ENCODE results near the gene CASP2. TPM values are rescaled to one million over a fixed set of nuclear protein-coding genes. Genes with fewer than 3 reads are reported as not detected.
A peak's percentile ranks its signal among the peaks of the same experiment; 100 is the strongest.

CASP2 gene
- total RNA-seq, 1 donor from 2014 or later: 68.9 TPM

- peaks cover 54% of the 10 kb centered on the region for H3K36me3 Mint-ChIP-seq (ENCODE audit: insufficient read depth)
- H3K4me3 Mint-ChIP-seq (ENCODE audit: low read depth): no peak overlapping the region
- TF ChIP-seq CTCF (IDR thresholded peaks at IDR 0.05; ENCODE audit: unreplicated experiment): no peak
- DNase-seq (ENCODE audit: low spot score, unreplicated experiment): no peak
- H3K27me3 Mint-ChIP-seq: no peaks in the 10 kb centered on the region
- H3K4me1 Mint-ChIP-seq (ENCODE audit: low read depth): peaks cover 5% of the 10 kb centered on the region
- no peak overlapping the region for H3K27ac Mint-ChIP-seq
- H3K9me3 Mint-ChIP-seq (ENCODE audit: low read depth): no peaks in the 10 kb centered on the region
Measured at GRCh38 chr7:143300959-143301935, 13.1 kb downstream of the CASP2 start.

- Mint-ChIP-seq H3K9me3 (ENCODE audit: low read depth) (no peaks in the 10 kb centered on the region), H3K4me1 (ENCODE audit: low read depth) (peaks cover 5% of the 10 kb centered on the region), H3K36me3 (ENCODE audit: insufficient read depth) (peaks cover 65% of the 10 kb centered on the region), H3K27me3 (no peaks in the 10 kb centered on the region), H3K4me3 (ENCODE audit: low read depth) (no peak overlapping the region), H3K27ac (no peak overlapping the region)
- DNase-seq (ENCODE audit: low spot score, unreplicated experiment): no peak
- TF ChIP-seq CTCF (IDR thresholded peaks at IDR 0.05; ENCODE audit: unreplicated experiment): no peak
Measured at GRCh38 chr7:143303733-143304132, 15.6 kb downstream of the CASP2 start.

- H3K4me3 Mint-ChIP-seq (ENCODE audit: low read depth): no peak overlapping the region
- DNase-seq (ENCODE audit: low spot score, unreplicated experiment): no peak
- no peaks in the 10 kb centered on the region for H3K27me3 Mint-ChIP-seq
- TF ChIP-seq CTCF (IDR thresholded peaks at IDR 0.05; ENCODE audit: unreplicated experiment): no peak
- H3K36me3 Mint-ChIP-seq (ENCODE audit: insufficient read depth): peaks cover 65% of the 10 kb centered on the region
- no peaks in the 10 kb centered on the region for H3K9me3 Mint-ChIP-seq (ENCODE audit: low read depth)
- peaks cover 5% of the 10 kb centered on the region for H3K4me1 Mint-ChIP-seq (ENCODE audit: low read depth)
- H3K27ac Mint-ChIP-seq: no peak overlapping the region
Measured at GRCh38 chr7:143304938-143305337, 16.8 kb downstream of the CASP2 start.

GRCh38 chr7:143305423-143306070 lies 17.4 kb downstream of the CASP2 start:
- H3K4me3 Mint-ChIP-seq (ENCODE audit: low read depth): no peak overlapping the region
- H3K36me3 Mint-ChIP-seq (ENCODE audit: insufficient read depth): peaks cover 60% of the 10 kb centered on the region
- no peaks in the 10 kb centered on the region for H3K27me3 Mint-ChIP-seq
- peaks cover 5% of the 10 kb centered on the region for H3K4me1 Mint-ChIP-seq (ENCODE audit: low read depth)
- no peaks in the 10 kb centered on the region for H3K9me3 Mint-ChIP-seq (ENCODE audit: low read depth)
- DNase-seq (ENCODE audit: low spot score, unreplicated experiment): peak; percentile 51
- TF ChIP-seq CTCF (IDR thresholded peaks at IDR 0.05; ENCODE audit: unreplicated experiment): peak; percentile 71
- no peak overlapping the region for H3K27ac Mint-ChIP-seq

GRCh38 chr7:143308632-143309031 lies 20.5 kb downstream of the CASP2 start:
- Mint-ChIP-seq H3K27ac (no peak overlapping the region), H3K27me3 (no peaks in the 10 kb centered on the region), H3K36me3 (ENCODE audit: insufficient read depth) (peaks cover 51% of the 10 kb centered on the region), H3K4me1 (ENCODE audit: low read depth) (no peaks in the 10 kb centered on the region), H3K4me3 (ENCODE audit: low read depth) (no peak overlapping the region), H3K9me3 (ENCODE audit: low read depth) (no peaks in the 10 kb centered on the region)
- TF ChIP-seq CTCF (IDR thresholded peaks at IDR 0.05; ENCODE audit: unreplicated experiment): no peak
- no peak for DNase-seq (ENCODE audit: low spot score, unreplicated experiment)

All from progenitor cell of endocrine pancreas (in vitro differentiated cells).